Natural killer cell (primary cell): Measurements from ENCODE around the gene TULP1. TPM values are rescaled to one million over a fixed set of nuclear protein-coding genes. Genes with fewer than 3 reads are reported as not detected.

Source experiments
- ATAC-seq, 3 donors: fragments of 150-1000 bp in 2 of 3; fragments of 200-7000 bp in 1 of 3; cut with Tn5 transposase; 1 replicate in 1 of 3; 2 replicates in 2 of 3; pipeline ENCODE4 v1.10.0; 2021; ENCODE audit warnings: mild to moderate bottlenecking in 2 of 3, moderate library complexity in 2 of 3
- DNase-seq, 2 donors: peaks; one replicate each; pipeline versions ENCODE4 v3.0.0 to v3.0.0-alpha.2; 2013 to 2021; ENCODE audit warnings: mixed read lengths in 1 of 2
- H3K27ac ChIP-seq: one replicate; pipeline ENCODE4 v1.5.1; 2013; ENCODE audit warnings: mild to moderate bottlenecking, low read length
- H3K27me3 ChIP-seq: one replicate; pipeline ENCODE4 v1.6.1; 2013; ENCODE audit warnings: low read length; ENCODE audit not compliant: control insufficient read depth, insufficient read depth
- H3K36me3 ChIP-seq: one replicate; pipeline ENCODE4 v1.6.1; 2013; ENCODE audit warnings: low read length; ENCODE audit not compliant: control insufficient read depth, insufficient read depth
- H3K4me1 ChIP-seq: one replicate; pipeline ENCODE4 v1.6.1; 2013; ENCODE audit warnings: low read length; ENCODE audit not compliant: control insufficient read depth, insufficient read depth
- H3K4me3 ChIP-seq: one replicate; pipeline ENCODE4 v1.5.1; 2013; ENCODE audit warnings: low read length
- H3K9me3 ChIP-seq: one replicate; pipeline ENCODE4 v1.6.1; 2013; ENCODE audit warnings: low read length; ENCODE audit not compliant: control insufficient read depth, insufficient read depth
- H3K27ac Mint-ChIP-seq, 2 donors: one replicate each; pipeline ENCODE4 v1.8.0; 2022; ENCODE audit warnings: mild to moderate bottlenecking in 2 of 2, mixed read lengths in 2 of 2, moderate library complexity in 1 of 2
- H3K27me3 Mint-ChIP-seq, 2 donors: one replicate each; pipeline ENCODE4 v1.8.0; 2022; ENCODE audit warnings: low read depth in 2 of 2, mixed read lengths in 2 of 2
- H3K36me3 Mint-ChIP-seq: one replicate; pipeline ENCODE4 v1.8.0; 2022; ENCODE audit warnings: mixed read lengths
- H3K4me1 Mint-ChIP-seq, 2 donors: one replicate each; pipeline ENCODE4 v1.8.0; 2022; ENCODE audit warnings: mixed read lengths in 2 of 2
- H3K4me3 Mint-ChIP-seq: one replicate; pipeline ENCODE4 v1.8.0; 2022; ENCODE audit warnings: mild to moderate bottlenecking, moderate library complexity, mixed read lengths
- H3K9me3 Mint-ChIP-seq, 2 donors: one replicate each; pipeline ENCODE4 v1.8.0; 2022; ENCODE audit warnings: mixed read lengths in 2 of 2
- WGBS: methylation state at CpG from one replicate; pipeline ENCODE4 v1.1.7; 2013; ENCODE audit warnings: missing lambda C conversion rate; ENCODE audit not compliant: insufficient coverage; 5-methylcytosine and 5-hydroxymethylcytosine counted together
- intact Hi-C: fragments of 100-400 bp; cut with micrococcal nuclease; formaldehyde crosslinking; loops from one replicate; pipeline ENCODE4 v1.14.2; 2022
- total RNA-seq, 4 donors: library from RNA; stranded (reverse); fragments of 120-200 nt in 1 of 4; gene quantifications; one replicate each; pipeline versions ENCODE4 v1.2.3 to v1.2.4, GENCODE V29; 2013 to 2022
- TF ChIP-seq, protein P1 (sequence below): fragments of 200-600 bp; IDR thresholded peaks from one replicate; pipeline ENCODE4 v1.8.0; 2022; ENCODE audit warnings: antibody characterized with exemption

TULP1 gene
- total RNA-seq, 3 donors from 2014 or later (not counting 1 experiment from before 2014, with no cell fraction given), result not detected

DNA sequence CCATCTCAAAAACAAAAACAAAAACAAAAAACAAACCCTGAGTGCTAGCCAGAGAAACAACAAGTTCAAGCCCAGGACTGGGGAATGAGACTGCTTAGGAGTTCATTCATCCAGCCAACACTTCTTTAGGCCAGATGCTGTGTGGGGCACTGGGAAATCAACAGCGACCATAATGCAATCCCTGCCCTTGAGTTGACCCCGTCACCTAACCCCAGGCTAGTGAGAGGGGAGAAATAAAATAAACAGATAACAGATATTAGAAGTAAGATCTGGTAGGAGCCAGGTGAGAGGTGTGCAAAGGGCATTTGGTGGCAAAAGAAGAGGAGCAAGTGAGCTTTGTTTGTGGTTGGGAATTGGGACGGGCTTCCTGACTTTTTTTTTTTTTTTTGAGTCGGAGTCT, 49.4 kb downstream of the TULP1 start:
- intact Hi-C loops, result no loop called here
- H3K27ac Mint-ChIP-seq, result no peak overlapping the region
- 99% methylated on average over 4 of the region's 4 CpGs for WGBS
- Histone ChIP-seq H3K4me1 (peaks cover 7% of the 10 kb centered on the region), H3K27ac (no peak overlapping the region), H3K9me3 (no peaks in the 10 kb centered on the region), H3K27me3 (no peaks in the 10 kb centered on the region), H3K36me3 (peaks cover 5% of the 10 kb centered on the region), H3K4me3 (no peak overlapping the region)
- no peak for DNase-seq
- no peaks in the 10 kb centered on the region for H3K27me3 Mint-ChIP-seq
- H3K9me3 Mint-ChIP-seq, result no peaks in the 10 kb centered on the region
- TF ChIP-seq, protein P1, sequence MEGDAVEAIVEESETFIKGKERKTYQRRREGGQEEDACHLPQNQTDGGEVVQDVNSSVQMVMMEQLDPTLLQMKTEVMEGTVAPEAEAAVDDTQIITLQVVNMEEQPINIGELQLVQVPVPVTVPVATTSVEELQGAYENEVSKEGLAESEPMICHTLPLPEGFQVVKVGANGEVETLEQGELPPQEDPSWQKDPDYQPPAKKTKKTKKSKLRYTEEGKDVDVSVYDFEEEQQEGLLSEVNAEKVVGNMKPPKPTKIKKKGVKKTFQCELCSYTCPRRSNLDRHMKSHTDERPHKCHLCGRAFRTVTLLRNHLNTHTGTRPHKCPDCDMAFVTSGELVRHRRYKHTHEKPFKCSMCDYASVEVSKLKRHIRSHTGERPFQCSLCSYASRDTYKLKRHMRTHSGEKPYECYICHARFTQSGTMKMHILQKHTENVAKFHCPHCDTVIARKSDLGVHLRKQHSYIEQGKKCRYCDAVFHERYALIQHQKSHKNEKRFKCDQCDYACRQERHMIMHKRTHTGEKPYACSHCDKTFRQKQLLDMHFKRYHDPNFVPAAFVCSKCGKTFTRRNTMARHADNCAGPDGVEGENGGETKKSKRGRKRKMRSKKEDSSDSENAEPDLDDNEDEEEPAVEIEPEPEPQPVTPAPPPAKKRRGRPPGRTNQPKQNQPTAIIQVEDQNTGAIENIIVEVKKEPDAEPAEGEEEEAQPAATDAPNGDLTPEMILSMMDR, result no peak
- no peak overlapping the region for H3K4me3 Mint-ChIP-seq
- H3K36me3 Mint-ChIP-seq, result no peaks in the 10 kb centered on the region
- peaks cover 10% of the 10 kb centered on the region in 2 donors for H3K4me1 Mint-ChIP-seq
- no peak for ATAC-seq

DNA sequence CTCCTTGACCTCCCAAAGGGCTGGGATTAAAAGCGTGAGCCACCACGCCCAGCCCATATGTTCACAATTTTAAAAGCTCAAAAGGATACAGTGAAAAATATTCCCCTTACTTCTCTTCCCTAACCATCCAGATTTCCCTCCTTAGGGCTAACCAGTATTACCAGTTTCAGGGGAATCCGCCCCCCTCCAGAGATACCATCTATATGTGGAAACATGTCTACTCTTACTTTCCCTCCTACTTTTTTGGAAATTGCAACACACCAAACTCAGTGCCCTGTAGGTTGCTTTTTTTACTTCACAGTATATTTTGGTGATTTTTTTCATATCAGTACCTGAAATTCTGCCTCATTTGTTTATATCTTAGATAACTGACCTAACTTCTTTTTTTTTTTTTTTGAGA, 51.4 kb downstream of the TULP1 start:
- TF ChIP-seq, protein P1, result no peak
- Mint-ChIP-seq H3K4me1 (no peaks in the 10 kb centered on the region), H3K9me3 (no peaks in the 10 kb centered on the region), H3K36me3 (no peaks in the 10 kb centered on the region), H3K27me3 (no peaks in the 10 kb centered on the region), H3K4me3 (no peak overlapping the region), H3K27ac (no peak overlapping the region)
- no peaks in the 10 kb centered on the region for H3K9me3 ChIP-seq
- intact Hi-C loops, result no loop called here
- H3K36me3 ChIP-seq, result peaks cover 7% of the 10 kb centered on the region
- DNase-seq, result no peak
- H3K27ac ChIP-seq, result no peak overlapping the region
- no peaks in the 10 kb centered on the region for H3K27me3 ChIP-seq
- WGBS, result 98% methylated on average over 3 of the region's 3 CpGs
- H3K4me3 ChIP-seq, result no peak overlapping the region
- no peak for ATAC-seq
- H3K4me1 ChIP-seq, result no peaks in the 10 kb centered on the region

DNA sequence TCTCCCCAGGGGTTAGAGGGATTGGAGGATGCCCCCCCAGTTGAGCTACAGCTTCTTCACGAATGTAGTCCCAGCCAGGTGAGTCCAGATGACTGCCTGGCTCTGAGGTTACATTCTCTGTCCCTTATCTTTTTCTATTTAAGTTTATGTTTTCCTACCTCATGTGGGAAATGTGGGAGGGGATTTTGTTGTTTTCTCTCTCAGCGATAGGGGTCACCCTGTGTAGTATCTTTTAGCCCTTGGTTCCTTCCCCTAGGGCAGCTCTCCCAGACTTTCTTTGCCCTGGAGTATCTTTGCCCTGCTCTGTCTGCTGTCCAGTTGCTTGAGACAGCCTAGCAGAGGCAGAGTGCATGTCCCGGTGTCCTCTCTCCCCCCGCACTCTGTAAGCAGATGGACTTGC, 54.8 kb downstream of the TULP1 start:
- 96% methylated on average over 4 of the region's 4 CpGs for WGBS
- intact Hi-C loops, result no loop called here
- H3K4me3 ChIP-seq, result no peak overlapping the region
- peaks cover 11% of the 10 kb centered on the region for H3K36me3 ChIP-seq
- Mint-ChIP-seq H3K4me3 (no peak overlapping the region), H3K9me3 (no peaks in the 10 kb centered on the region), H3K4me1 (peaks cover 5 to 12% of the 10 kb centered on the region in 2 donors), H3K36me3 (no peaks in the 10 kb centered on the region), H3K27ac (no peak overlapping the region), H3K27me3 (no peaks in the 10 kb centered on the region)
- H3K9me3 ChIP-seq, result no peaks in the 10 kb centered on the region
- no peak for ATAC-seq
- TF ChIP-seq, protein P1, result no peak
- H3K4me1 ChIP-seq, result peaks cover under 1% of the 10 kb centered on the region
- no peak for DNase-seq
- H3K27me3 ChIP-seq, result no peaks in the 10 kb centered on the region
- H3K27ac ChIP-seq, result no peak overlapping the region

DNA sequence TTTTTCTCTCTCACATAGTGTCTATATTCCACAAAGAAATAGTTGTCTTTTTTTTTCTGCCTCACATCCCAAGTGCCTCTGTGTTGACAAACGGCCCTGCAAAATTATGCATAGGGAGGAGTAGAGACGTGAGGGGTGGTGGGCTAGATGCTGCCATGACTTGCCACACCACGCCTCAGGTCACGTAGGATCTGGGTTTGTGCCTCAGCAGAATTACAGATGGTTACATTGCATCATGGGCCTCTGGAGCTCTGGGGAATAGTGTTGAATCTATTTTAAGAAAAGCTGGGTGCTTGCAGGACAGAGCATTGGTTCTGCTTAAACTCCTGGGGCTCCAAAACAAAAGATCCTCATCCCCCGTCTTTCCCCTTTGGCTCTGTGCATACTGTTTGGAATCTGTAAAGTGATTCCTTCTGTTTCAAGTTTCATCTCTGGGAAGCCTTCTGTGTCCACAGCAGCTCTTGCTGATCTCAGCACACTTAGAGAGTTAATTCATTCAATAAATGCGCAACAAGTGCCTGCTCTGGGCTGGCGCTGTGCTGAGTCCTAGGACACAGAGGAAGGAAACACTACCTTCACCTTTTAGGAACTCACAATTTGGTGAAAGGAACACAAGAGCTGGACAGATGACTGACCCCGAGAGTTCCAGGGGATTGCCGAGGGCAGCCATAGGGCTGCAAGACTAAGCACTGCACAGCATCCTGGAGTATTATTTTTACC, 58.1 kb downstream of the TULP1 start:
- Histone ChIP-seq H3K27me3 (no peaks in the 10 kb centered on the region), H3K36me3 (peaks cover 8% of the 10 kb centered on the region), H3K4me3 (no peak overlapping the region), H3K9me3 (no peaks in the 10 kb centered on the region), H3K4me1 (peaks cover 12% of the 10 kb centered on the region), H3K27ac (no peak overlapping the region)
- no peak overlapping the region for H3K27ac Mint-ChIP-seq
- ATAC-seq (no peak), DNase-seq (no peak)
- intact Hi-C loops, result loop anchor here (5.0 kb wide), 1 partner anchor 62 kb away; no protein-coding TSS in a partner anchor
- TF ChIP-seq, protein P1, result no peak
- peaks cover 19 to 30% of the 10 kb centered on the region in 2 donors for H3K4me1 Mint-ChIP-seq
- WGBS, result 95% methylated on average over 9 of the region's 9 CpGs
- H3K9me3 Mint-ChIP-seq, result no peaks in the 10 kb centered on the region
- no peaks in the 10 kb centered on the region for H3K27me3 Mint-ChIP-seq
- no peaks in the 10 kb centered on the region for H3K36me3 Mint-ChIP-seq
- peak overlapping the region; percentile 49 for H3K4me3 Mint-ChIP-seq
